ENCODE data around the gene SETD4. TPM values are rescaled to one million over a fixed set of nuclear protein-coding genes. Genes with fewer than 3 reads are reported as not detected.

The SETD4 gene
- total and polyA plus RNA-seq, 2 of the 8 experiments (the other 6 are each of a cell fraction or from before 2014, with no cell fraction given), result 20.1 to 46.6 TPM

GRCh38 chr21:36045993-36046392 lies 14.3 kb downstream of the SETD4 start (continued):
- TF ChIP-seq CTBP2 (IDR thresholded peaks at IDR 0.05; ENCODE audit: borderline replicate concordance, insufficient read depth, insufficient read length, low read length) (no peak), SIN3A (conservative IDR thresholded peaks at IDR 0.05 in 1 of 2, IDR thresholded peaks at IDR 0.05 in 1 of 2; ENCODE audit: low read depth in 1 of 2, low read length in 2 of 2) (no peak), NANOG (IDR thresholded peaks at IDR 0.05; ENCODE audit: insufficient read depth, low read depth, low read length, poor library complexity, severe bottlenecking) (no peak), SP1 (IDR thresholded peaks at IDR 0.05; ENCODE audit: low read depth, low read length) (no peak), SP4 (IDR thresholded peaks at IDR 0.05; ENCODE audit: low read length) (no peak), PHF8 (conservative IDR thresholded peaks at IDR 0.05; ENCODE audit: low read depth, low read length) (no peak), CHD1 (IDR thresholded peaks at IDR 0.05; ENCODE audit: low read depth, low read length) (no peak), SIRT6 (IDR thresholded peaks at IDR 0.05; ENCODE audit: low read length) (no peak)
